IPS-11a (cell line): ENCODE data around the gene KCNJ6.

Source experiments
- H3K4me3 ChIP-seq: one replicate; pipeline ENCODE4 v1.5.1; 2013; ENCODE audit warnings: low read depth, low read length, control low read depth

KCNJ6 gene

DNA sequence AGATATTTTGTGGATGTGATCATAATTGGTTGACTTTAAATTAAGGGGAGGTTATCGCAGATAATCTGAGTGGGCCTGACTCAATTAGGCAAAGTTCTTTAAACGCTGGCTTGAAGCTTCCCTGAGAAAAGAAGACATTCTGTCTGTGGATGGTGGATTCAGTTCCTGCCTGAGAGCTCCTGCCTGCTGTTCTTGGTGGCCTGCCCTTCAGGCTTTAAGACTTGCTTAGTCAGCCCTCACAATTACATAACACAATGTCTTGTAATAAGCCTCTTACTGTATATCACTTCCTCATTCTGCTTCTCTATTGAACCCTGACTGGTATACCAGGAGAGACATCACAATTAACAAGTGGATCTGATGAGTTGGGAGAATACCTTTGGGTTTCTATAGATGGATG, 50.2 kb downstream of the KCNJ6 start:
- H3K4me3 ChIP-seq = no peak overlapping the region

- H3K4me3 ChIP-seq = no peak overlapping the region
These were observed 51.1 kb downstream of the KCNJ6 start for GRCh38 chr21:37865156-37865555.

GRCh38 chr21:37863842-37864241, 52.4 kb downstream of the KCNJ6 start:
- H3K4me3 ChIP-seq = no peak overlapping the region

DNA sequence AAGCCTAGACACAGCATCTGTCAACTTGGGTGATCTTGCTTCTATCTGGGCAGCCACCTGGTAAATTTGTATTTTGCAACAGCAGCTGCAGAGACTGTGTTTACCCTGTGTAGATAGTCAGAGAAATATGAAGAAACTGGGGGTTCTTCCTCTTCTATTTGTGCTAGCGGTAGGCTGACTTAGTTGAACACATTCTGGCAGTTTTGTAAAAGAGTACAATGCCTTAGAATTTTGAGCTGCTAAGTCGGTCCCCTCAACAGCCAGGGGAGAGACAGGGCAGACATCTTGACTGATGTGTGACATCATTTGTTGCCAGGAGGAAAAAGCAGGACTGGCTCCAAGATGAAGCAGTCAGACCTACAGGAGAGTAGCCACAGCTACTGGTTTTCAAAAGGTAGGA, 53.7 kb downstream of the KCNJ6 start:
- H3K4me3 ChIP-seq = no peak overlapping the region

GRCh38 chr21:37861561-37861960, 54.7 kb downstream of the KCNJ6 start:
- H3K4me3 ChIP-seq = no peak overlapping the region

DNA sequence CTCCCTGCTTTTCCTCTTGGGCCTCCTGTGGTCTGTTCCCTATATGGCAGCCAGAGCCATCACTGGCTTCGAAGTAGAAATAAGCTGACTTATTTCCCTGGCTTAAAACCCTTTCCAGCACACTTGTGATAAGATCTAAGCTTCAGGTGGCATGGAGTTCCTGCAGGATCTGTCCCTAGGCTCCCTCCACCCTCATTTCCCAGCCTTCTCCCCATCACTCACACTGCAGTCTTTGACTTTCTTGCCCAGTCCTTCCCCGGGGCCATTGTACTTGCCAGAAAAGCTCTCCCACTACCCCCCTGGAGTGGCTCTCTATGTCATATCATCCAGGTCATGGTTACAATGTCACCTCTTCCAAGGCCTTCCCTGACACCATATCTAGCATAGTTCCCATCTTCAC, 55.8 kb downstream of the KCNJ6 start:
- H3K4me3 ChIP-seq = no peak overlapping the region

GRCh38 chr21:37855647-37856625, 60.3 kb downstream of the KCNJ6 start:
- H3K4me3 ChIP-seq = no peak overlapping the region

DNA sequence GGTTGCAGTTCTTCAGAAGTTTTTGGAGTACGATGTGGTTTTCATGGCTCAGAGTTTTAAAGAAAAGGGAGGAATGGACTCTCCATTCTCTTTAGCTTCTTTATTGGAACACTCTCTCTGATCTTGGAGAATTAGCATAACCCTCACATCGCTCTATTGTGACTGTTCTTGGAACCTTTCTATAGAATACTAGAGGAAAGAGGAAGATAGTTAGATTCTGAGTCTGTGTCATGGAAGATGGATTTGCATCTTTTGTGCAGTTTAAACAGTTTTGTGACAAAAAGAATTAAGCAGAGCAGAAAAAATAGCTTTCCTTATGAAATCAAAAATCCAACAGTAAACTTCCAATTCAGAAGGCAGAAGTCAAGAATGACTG, 61.0 kb downstream of the KCNJ6 start:
- H3K4me3 ChIP-seq = no peak overlapping the region

DNA sequence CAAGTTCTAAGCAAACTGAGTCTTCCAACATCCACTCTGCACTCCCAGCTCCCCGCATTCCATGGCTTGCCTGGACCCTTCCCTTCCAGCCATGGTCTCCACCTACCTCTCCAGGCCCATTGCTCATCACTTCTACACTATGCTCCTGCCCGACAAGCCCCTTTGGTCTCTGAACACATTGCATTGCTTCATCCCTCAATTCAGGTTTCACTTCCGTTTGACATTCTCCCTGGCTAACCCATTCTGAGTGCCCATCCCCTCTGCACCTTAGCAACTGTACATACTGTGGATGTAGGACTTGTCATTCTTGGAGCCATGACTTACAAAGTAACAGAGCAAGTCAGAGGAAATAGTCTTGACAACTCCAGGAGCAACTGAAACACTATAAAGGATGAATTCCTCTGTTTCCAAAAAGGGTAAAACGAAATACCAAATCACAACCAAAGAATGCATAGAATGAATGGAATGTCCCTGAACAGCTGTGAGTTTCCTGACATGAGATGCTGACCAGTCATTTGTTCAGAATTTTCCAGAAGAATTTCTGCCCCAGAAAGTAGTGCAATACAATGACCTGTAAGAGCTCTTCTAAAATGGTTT, 66.7 kb downstream of the KCNJ6 start:
- H3K4me3 ChIP-seq = no peak overlapping the region

DNA sequence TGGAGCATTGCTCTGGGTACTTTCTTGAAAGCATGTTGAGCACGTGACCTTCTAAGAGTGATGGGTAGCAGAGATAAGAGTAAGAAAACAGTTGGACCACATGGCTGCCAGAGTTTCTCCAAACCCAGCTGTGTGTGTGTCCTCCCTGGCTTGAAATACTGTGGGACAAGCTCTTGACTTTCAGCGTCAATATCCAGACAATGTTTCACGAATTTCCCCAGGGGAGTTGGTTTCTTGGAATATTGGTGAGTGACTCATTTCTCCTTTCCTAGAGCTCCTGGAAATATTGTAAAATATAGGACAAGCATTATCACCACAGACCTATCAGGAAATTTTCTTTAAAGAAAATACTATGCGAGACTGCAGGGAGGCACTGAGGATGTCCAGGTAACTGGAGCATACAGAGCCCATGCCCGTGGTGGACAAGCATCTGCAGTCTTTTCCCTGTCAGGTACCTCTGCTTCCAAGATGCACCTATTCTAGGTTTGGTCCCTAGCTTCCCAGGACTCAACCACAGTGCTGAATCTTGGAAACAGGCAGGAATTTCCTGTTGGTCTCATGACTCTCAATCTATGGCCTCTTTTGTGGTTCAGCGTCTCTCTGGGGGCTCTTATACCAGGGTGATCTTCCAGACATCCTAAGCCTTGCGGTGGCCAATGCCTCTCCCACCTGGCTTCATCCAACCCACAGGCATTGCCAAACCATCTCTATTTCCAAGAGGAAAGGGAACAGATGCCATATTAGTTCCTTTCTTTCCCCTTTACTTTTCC, 67.4 kb downstream of the KCNJ6 start:
- no peak overlapping the region for H3K4me3 ChIP-seq

DNA sequence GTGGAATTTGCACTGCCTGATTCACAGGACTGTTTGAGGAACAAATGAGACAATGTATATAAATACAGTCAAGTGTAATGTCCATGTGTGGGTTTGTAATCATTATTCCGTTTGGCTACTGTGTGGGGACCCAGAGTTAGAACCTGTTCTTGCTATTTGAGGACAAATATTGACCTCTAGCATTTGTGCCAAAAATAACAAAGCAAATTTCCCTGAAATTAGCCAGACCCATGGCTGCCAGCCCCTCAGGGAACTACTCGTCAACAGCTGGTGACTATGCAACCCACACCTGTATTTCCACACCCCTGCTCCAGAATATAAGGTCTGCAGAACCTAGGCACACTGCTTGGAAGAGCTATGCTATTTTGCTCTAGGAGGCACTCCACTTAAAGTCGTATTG, 70.7 kb downstream of the KCNJ6 start:
- H3K4me3 ChIP-seq = no peak overlapping the region

- H3K4me3 ChIP-seq = no peak overlapping the region
These were observed 73.1 kb downstream of the KCNJ6 start for GRCh38 chr21:37843191-37843590.

- no peak overlapping the region for H3K4me3 ChIP-seq
These were observed 73.9 kb downstream of the KCNJ6 start for GRCh38 chr21:37842163-37842919.

- no peak overlapping the region for H3K4me3 ChIP-seq
These were observed 78.9 kb downstream of the KCNJ6 start for GRCh38 chr21:37837381-37837780.

- H3K4me3 ChIP-seq = no peak overlapping the region
These were observed 80.8 kb downstream of the KCNJ6 start for GRCh38 chr21:37835481-37835880.

DNA sequence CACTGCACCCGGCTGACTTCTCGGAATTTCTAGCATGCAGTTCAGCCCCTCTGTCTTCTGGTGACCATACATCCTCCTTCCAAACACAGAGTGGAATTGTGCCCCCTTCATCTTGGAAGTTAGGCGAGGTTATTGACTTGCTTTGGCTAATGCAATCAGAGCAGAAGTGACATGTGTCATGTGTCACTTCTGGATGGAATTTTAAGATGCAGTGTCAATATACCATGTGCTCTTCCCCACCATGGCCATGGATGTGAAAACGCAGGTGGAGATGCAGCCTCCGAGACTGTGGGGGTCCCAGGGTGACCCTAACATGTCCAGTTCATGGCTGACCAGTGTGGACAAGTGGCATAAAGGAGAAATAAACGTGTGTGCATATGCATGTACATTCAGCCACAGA, 83.0 kb downstream of the KCNJ6 start:
- no peak overlapping the region for H3K4me3 ChIP-seq

DNA sequence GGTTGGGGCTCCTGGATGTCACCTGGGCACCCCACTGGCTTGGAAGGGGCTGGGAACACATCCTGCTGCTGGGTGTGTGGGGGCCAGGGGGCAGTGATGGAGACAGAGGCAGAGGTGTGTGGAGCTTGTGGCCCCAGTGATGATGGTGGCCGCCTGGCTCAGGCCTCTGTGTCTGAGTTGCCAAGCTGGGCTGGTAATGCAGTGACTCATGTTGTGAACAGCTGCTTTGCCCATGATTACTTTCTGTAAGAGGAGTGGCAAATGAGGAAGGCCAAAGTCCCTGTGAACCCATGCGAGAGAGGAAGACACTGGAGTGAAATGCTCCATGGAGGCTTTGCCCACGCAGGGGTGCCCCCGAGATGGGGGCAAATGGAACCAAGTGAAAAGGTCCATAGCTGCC, 86.8 kb downstream of the KCNJ6 start:
- no peak overlapping the region for H3K4me3 ChIP-seq

GRCh38 chr21:37828991-37829390, 87.3 kb downstream of the KCNJ6 start:
- H3K4me3 ChIP-seq = no peak overlapping the region

DNA sequence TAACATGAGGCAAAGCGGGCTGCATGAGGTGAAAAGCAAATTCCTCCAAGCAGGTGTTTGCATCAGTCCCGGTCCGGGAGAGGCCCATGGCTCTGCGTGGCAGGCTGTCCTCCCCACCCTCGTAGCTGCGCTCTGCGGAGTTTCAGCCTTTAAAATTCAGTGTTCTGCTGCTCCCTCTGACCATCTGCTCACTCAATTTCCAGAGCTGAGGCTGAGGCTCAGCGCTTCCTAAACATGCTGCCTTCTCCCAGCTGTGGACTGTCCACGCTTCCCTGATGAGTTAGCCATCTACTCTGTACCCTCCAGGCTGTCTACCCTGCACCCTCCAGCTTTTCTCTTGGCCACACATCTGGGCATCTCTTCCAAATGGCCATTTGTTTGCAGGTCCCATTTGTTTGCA, 87.7 kb downstream of the KCNJ6 start:
- H3K4me3 ChIP-seq = no peak overlapping the region

DNA sequence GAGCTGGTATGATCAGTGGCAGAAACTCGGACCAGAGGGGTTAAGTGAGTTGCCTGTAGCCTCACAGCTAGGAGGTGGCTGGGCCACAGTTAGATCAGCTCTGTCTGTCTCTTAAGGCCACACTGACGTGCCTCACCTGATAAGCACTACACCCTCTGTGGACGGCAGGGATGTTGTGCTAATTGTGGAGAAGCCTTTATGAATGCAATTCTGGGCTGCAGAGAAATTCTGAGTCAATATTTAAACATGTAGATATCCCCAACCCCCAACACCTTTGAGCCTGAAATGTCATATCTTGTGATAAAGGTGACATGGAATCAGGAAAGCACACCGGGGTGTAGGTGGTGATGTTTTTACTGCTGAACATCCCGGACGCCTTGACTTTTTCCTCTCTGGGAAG, 88.3 kb downstream of the KCNJ6 start:
- no peak overlapping the region for H3K4me3 ChIP-seq
